ENCODE measurements around the gene EFNB2.

EFNB2 gene

GRCh38 chr13:106479929-106480328, 55.5 kb downstream of the EFNB2 start:
- DNase-seq: no peak

GRCh38 chr13:106478116-106478515, 57.3 kb downstream of the EFNB2 start:
- no peak for DNase-seq

GRCh38 chr13:106477303-106477702, 58.2 kb downstream of the EFNB2 start:
- DNase-seq: no peak

GRCh38 chr13:106475852-106476251, 59.6 kb downstream of the EFNB2 start:
- DNase-seq: no peak

- no peak for DNase-seq
These were observed 60.5 kb downstream of the EFNB2 start for GRCh38 chr13:106474912-106475311.

GRCh38 chr13:106473154-106473553, 62.3 kb downstream of the EFNB2 start:
- no peak for DNase-seq

GRCh38 chr13:106472621-106473020, 62.8 kb downstream of the EFNB2 start:
- DNase-seq: no peak

GRCh38 chr13:106471957-106472543, 63.4 kb downstream of the EFNB2 start:
- no peak for DNase-seq

GRCh38 chr13:106470576-106470975, 64.9 kb downstream of the EFNB2 start:
- DNase-seq: no peak

GRCh38 chr13:106468744-106469590, 66.5 kb downstream of the EFNB2 start:
- DNase-seq: no peak

GRCh38 chr13:106468207-106468606, 67.3 kb downstream of the EFNB2 start:
- no peak for DNase-seq

- no peak for DNase-seq
These were observed 67.9 kb downstream of the EFNB2 start for GRCh38 chr13:106467427-106468122.

GRCh38 chr13:106466691-106467426, 68.6 kb downstream of the EFNB2 start:
- DNase-seq: no peak

- peak; percentile 59 to 76 for DNase-seq
These were observed 71.4 kb downstream of the EFNB2 start for GRCh38 chr13:106464076-106464475.

- no peak for DNase-seq
These were observed 72.8 kb downstream of the EFNB2 start for GRCh38 chr13:106462710-106463109.

- no peak for DNase-seq
These were observed 79.7 kb downstream of the EFNB2 start for GRCh38 chr13:106455777-106456176.

GRCh38 chr13:106455190-106455589, 80.3 kb downstream of the EFNB2 start:
- DNase-seq: no peak

- DNase-seq: no peak
These were observed 82.4 kb downstream of the EFNB2 start for GRCh38 chr13:106453101-106453500.

GRCh38 chr13:106450991-106451390, 84.5 kb downstream of the EFNB2 start:
- DNase-seq: no peak

GRCh38 chr13:106449096-106449495, 86.4 kb downstream of the EFNB2 start:
- DNase-seq: no peak

GRCh38 chr13:106445996-106446395, 89.5 kb downstream of the EFNB2 start:
- DNase-seq: no peak

GRCh38 chr13:106443607-106444322, 91.7 kb downstream of the EFNB2 start:
- DNase-seq: no peak

GRCh38 chr13:106440866-106441265, 94.6 kb downstream of the EFNB2 start:
- no peak for DNase-seq
